H9 (cell line): ENCODE data around the gene PIM2. TPM values are rescaled to one million over a fixed set of nuclear protein-coding genes. Genes with fewer than 3 reads are reported as not detected.

Experiments used
- DNase-seq: peaks from one replicate; pipeline ENCODE4 v3.0.0-alpha.2; 2017
- H2AFZ ChIP-seq: one replicate; pipeline ENCODE4 v1.6.1; 2013; ENCODE audit warnings: mild to moderate bottlenecking, low read length, control low read depth, moderate library complexity
- H2AK5ac ChIP-seq: 2 replicates; pipeline ENCODE4 v1.6.1; 2013; ENCODE audit warnings: low read length, control low read depth, mixed read lengths; ENCODE audit not compliant: insufficient read length
- H2BK120ac ChIP-seq: one replicate; pipeline ENCODE4 v1.6.1; 2013; ENCODE audit warnings: low read depth, mild to moderate bottlenecking, low read length, control low read depth, inconsistent platforms; ENCODE audit not compliant: poor library complexity, severe bottlenecking
- H2BK12ac ChIP-seq: 2 replicates; pipeline ENCODE4 v1.6.1; 2013; ENCODE audit warnings: low read length, control low read depth, mixed read lengths, low read depth; ENCODE audit not compliant: insufficient read length
- H2BK15ac ChIP-seq: 2 replicates; pipeline ENCODE4 v1.6.1; 2013; ENCODE audit warnings: low read depth, low read length, control low read depth
- H2BK20ac ChIP-seq: one replicate; pipeline ENCODE4 v1.6.1; 2013; ENCODE audit warnings: low read depth, mild to moderate bottlenecking, low read length, control low read depth, inconsistent platforms; ENCODE audit not compliant: poor library complexity, severe bottlenecking
- H2BK5ac ChIP-seq: 2 replicates; pipeline ENCODE4 v1.6.1; 2013; ENCODE audit warnings: low read length, control low read depth, mixed read lengths; ENCODE audit not compliant: insufficient read length
- H3K14ac ChIP-seq: 2 replicates; pipeline ENCODE4 v1.6.1; 2013; ENCODE audit warnings: low read length, control low read depth; ENCODE audit not compliant: insufficient read depth
- H3K18ac ChIP-seq: 2 replicates; pipeline ENCODE4 v1.6.1; 2013; ENCODE audit warnings: low read depth, mild to moderate bottlenecking, mixed read lengths, low read length, control low read depth; ENCODE audit not compliant: insufficient read length
- H3K23ac ChIP-seq: 2 replicates; pipeline ENCODE4 v1.6.1; 2013; ENCODE audit warnings: low read length, control low read depth, mixed read lengths, low read depth; ENCODE audit not compliant: insufficient read length
- H3K23me2 ChIP-seq: 2 replicates; pipeline ENCODE4 v1.6.1; 2013; ENCODE audit warnings: low read depth, mild to moderate bottlenecking, mixed read lengths, low read length, control low read depth; ENCODE audit not compliant: insufficient read length, poor library complexity, severe bottlenecking
- H3K27ac ChIP-seq: 2 replicates; pipeline ENCODE4 v1.5.1; 2013; ENCODE audit warnings: low read length, control low read depth, mixed read lengths, low read depth; ENCODE audit not compliant: insufficient read length
- H3K27me3 ChIP-seq: 2 replicates; pipeline ENCODE4 v1.6.1; 2013; ENCODE audit warnings: low read length, control low read depth, inconsistent platforms; ENCODE audit not compliant: insufficient read depth
- H3K4ac ChIP-seq: 2 replicates; pipeline ENCODE4 v1.6.1; 2013; ENCODE audit warnings: low read depth, mild to moderate bottlenecking, control low read depth, inconsistent platforms, low read length, moderate library complexity
- H3K4me1 ChIP-seq: 2 replicates; pipeline ENCODE4 v1.6.1; 2013; ENCODE audit warnings: low read length, control low read depth, inconsistent platforms; ENCODE audit not compliant: insufficient read depth
- H3K4me2 ChIP-seq: 2 replicates; pipeline ENCODE4 v1.6.1; 2013; ENCODE audit warnings: low read length, control low read depth, mixed read lengths; ENCODE audit not compliant: insufficient read length, insufficient read depth
- H3K56ac ChIP-seq: 2 replicates; pipeline ENCODE4 v1.6.1; 2013; ENCODE audit warnings: low read depth, mild to moderate bottlenecking, mixed read lengths, low read length, control low read depth; ENCODE audit not compliant: insufficient read length
- H3K79me1 ChIP-seq: 2 replicates; pipeline ENCODE4 v1.6.1; 2013; ENCODE audit warnings: low read depth, mild to moderate bottlenecking, moderate library complexity, low read length, control low read depth, inconsistent platforms; ENCODE audit not compliant: insufficient read depth, poor library complexity, severe bottlenecking
- H3K79me2 ChIP-seq: 2 replicates; pipeline ENCODE4 v1.6.1; 2013; ENCODE audit warnings: low read length, control low read depth, inconsistent platforms; ENCODE audit not compliant: insufficient read depth
- H3K9ac ChIP-seq: 2 replicates; pipeline ENCODE4 v1.6.1; 2013; ENCODE audit warnings: low read length, control low read depth, mixed read lengths; ENCODE audit not compliant: insufficient read length; ENCODE audit errors: extremely low read depth
- H3K9me3 ChIP-seq: one replicate; pipeline ENCODE4 v1.6.1; 2013; ENCODE audit warnings: low read depth, low read length, inconsistent platforms; ENCODE audit not compliant: control insufficient read depth
- H3T11ph ChIP-seq: one replicate; pipeline ENCODE4 v1.6.1; 2013; ENCODE audit warnings: mild to moderate bottlenecking, low read length, control low read depth, inconsistent platforms
- H4K20me1 ChIP-seq: one replicate; pipeline ENCODE4 v1.6.1; 2013; ENCODE audit not compliant: control insufficient read depth, insufficient read length, insufficient read depth
- H4K5ac ChIP-seq: 2 replicates; pipeline ENCODE4 v1.6.1; 2013; ENCODE audit warnings: low read depth, mild to moderate bottlenecking, mixed read lengths, low read length, control low read depth; ENCODE audit not compliant: insufficient read length
- H4K8ac ChIP-seq: replicated peaks from 2 replicates; pipeline ENCODE4 v1.6.1; 2013; ENCODE audit warnings: low read length, control low read depth, mixed read lengths, low read depth; ENCODE audit not compliant: insufficient read length
- H4K91ac ChIP-seq: 2 replicates; pipeline ENCODE4 v1.6.1; 2013; ENCODE audit warnings: low read depth, mild to moderate bottlenecking, moderate library complexity, mixed read lengths, low read length, control low read depth; ENCODE audit not compliant: insufficient read length
- H3K27ac Mint-ChIP-seq, 3 experiments: 2 replicates in 2 of 3; 3 replicates in 1 of 3; pipeline ENCODE4 v1.8.0; 2020 to 2021; ENCODE audit warnings: mixed read lengths in 3 of 3, mild to moderate bottlenecking in 1 of 3, moderate library complexity in 1 of 3
- H3K27me3 Mint-ChIP-seq: 2 replicates; pipeline ENCODE4 v1.8.0; 2021; ENCODE audit warnings: low read depth, mild to moderate bottlenecking, moderate library complexity, mixed read lengths
- H3K36me3 Mint-ChIP-seq, 3 experiments: 2 replicates in 2 of 3; 3 replicates in 1 of 3; pipeline ENCODE4 v1.8.0; 2020 to 2021; ENCODE audit warnings: low read depth in 3 of 3, mixed read lengths in 3 of 3; ENCODE audit not compliant: insufficient read depth in 1 of 3
- H3K4me1 Mint-ChIP-seq, 2 experiments: 2 replicates each; pipeline ENCODE4 v1.8.0; 2020; ENCODE audit warnings: mixed read lengths in 2 of 2
- H3K4me3 Mint-ChIP-seq, 2 experiments: 2 replicates in 1 of 2; 3 replicates in 1 of 2; pipeline ENCODE4 v1.8.0; 2020 to 2021; ENCODE audit warnings: mild to moderate bottlenecking in 2 of 2, mixed read lengths in 2 of 2, moderate library complexity in 1 of 2
- H3K9me3 Mint-ChIP-seq, 2 experiments: 2 replicates in 1 of 2; 3 replicates in 1 of 2; pipeline ENCODE4 v1.8.0; 2020; ENCODE audit warnings: mild to moderate bottlenecking in 2 of 2, mixed read lengths in 2 of 2, moderate library complexity in 1 of 2
- WGBS: extraction: QIAGEN DNeasy Blood & Tissue Kit; methylation state at CpG from one replicate; pipeline ENCODE4 v1.1.7; 2013; ENCODE audit warnings: missing lambda C conversion rate, low lambda C conversion rate, mixed read lengths; ENCODE audit not compliant: insufficient read length; ENCODE audit errors: extremely low coverage; 5-methylcytosine and 5-hydroxymethylcytosine counted together
- total RNA-seq: library from RNA; stranded (reverse); gene quantifications from 2 replicates; pipeline ENCODE4 v1.2.1, GENCODE V29; 2021
- TF ChIP-seq, protein P1 (sequence below): fragments of 200-600 bp; sonication (generic); conservative IDR thresholded peaks from 3 replicates; pipeline ENCODE4 v1.8.0; 2021; ENCODE audit warnings: antibody characterized with exemption, mild to moderate bottlenecking

Gene PIM2
- total RNA-seq, 1 experiment from 2014 or later: 163 TPM

DNA sequence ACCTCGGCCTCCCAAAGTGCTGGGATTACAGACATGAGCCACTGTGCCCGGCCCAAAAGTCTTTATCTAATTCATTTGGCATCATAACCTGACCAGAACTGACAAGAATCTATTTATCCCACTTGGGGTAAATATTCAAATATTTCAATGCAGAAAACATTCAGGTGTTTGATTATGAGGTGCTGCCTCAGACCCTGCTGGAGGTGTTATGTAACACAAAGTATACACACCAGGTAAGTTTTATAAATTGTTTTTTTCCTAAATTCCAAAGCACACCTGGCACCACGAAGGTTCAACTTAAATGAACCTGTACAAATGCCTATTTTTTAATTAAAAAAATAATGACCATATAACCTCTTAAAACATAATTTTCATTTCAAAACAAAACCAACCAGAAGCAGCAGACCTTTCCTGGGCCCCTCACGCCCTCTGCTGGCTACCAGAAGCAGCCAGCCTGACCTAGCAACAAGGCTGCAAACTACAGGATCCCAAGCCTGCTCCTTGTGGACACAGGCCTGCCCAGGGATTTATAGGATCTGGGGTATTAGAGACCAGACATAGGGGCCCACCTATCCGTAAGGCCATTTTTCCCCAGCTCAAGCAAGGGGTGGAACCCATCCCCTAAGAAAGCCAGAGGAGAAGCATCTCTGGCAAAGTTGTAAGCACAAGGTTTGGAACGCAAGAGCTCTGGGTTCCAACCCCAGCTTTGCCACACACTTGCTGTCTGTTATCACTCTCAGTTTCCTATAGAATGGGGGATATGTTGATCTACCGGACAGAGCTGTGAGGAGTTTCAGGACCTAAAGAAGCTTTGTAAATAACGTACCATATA is 26.9 kb upstream of the PIM2 start:
- peak; percentile 63 for DNase-seq
- H3K4me3 Mint-ChIP-seq: no peak overlapping the region
- peaks cover 55 to 65% of the 10 kb centered on the region in 2 experiments for H3K9me3 Mint-ChIP-seq
- no peak overlapping the region for H3T11ph ChIP-seq
- H2BK12ac ChIP-seq: no peak overlapping the region
- no peak overlapping the region for H3K18ac ChIP-seq
- H3K4me1 ChIP-seq: no peaks in the 10 kb centered on the region; the same call in 1 of the 2 replicates
- no peak overlapping the region for H3K9ac ChIP-seq
- peaks cover 19 to 39% (median 30%) of the 10 kb centered on the region in 3 experiments for H3K36me3 Mint-ChIP-seq
- WGBS: no CpG with 5 or more reads among the region's 8 CpGs
- no peak overlapping the region for H3K27ac ChIP-seq
- H4K8ac ChIP-seq: no peak overlapping the region
- no peak overlapping the region for H2BK15ac ChIP-seq
- peaks cover 8 to 11% of the 10 kb centered on the region in 2 experiments for H3K4me1 Mint-ChIP-seq
- no peak overlapping the region for H4K5ac ChIP-seq
- no peak overlapping the region for H2AFZ ChIP-seq
- H2AK5ac ChIP-seq: no peak overlapping the region
- no peak overlapping the region for H4K91ac ChIP-seq
- H3K4ac ChIP-seq: no peak overlapping the region
- no peaks in the 10 kb centered on the region for H3K9me3 ChIP-seq
- no peaks in the 10 kb centered on the region for H3K23me2 ChIP-seq
- peaks cover 1% of the 10 kb centered on the region; the same call in 1 of the 2 replicates for H3K27me3 Mint-ChIP-seq
- H3K79me2 ChIP-seq: peaks cover 4% of the 10 kb centered on the region; the same call in 1 of the 2 replicates
- H3K23ac ChIP-seq: no peak overlapping the region
- TF ChIP-seq, protein P1, sequence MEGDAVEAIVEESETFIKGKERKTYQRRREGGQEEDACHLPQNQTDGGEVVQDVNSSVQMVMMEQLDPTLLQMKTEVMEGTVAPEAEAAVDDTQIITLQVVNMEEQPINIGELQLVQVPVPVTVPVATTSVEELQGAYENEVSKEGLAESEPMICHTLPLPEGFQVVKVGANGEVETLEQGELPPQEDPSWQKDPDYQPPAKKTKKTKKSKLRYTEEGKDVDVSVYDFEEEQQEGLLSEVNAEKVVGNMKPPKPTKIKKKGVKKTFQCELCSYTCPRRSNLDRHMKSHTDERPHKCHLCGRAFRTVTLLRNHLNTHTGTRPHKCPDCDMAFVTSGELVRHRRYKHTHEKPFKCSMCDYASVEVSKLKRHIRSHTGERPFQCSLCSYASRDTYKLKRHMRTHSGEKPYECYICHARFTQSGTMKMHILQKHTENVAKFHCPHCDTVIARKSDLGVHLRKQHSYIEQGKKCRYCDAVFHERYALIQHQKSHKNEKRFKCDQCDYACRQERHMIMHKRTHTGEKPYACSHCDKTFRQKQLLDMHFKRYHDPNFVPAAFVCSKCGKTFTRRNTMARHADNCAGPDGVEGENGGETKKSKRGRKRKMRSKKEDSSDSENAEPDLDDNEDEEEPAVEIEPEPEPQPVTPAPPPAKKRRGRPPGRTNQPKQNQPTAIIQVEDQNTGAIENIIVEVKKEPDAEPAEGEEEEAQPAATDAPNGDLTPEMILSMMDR: peak; percentile 79
- no peak overlapping the region for H3K56ac ChIP-seq
- no peak overlapping the region for H3K4me2 ChIP-seq
- H2BK120ac ChIP-seq: no peak overlapping the region
- H3K27me3 ChIP-seq: no peaks in the 10 kb centered on the region
- no peak overlapping the region for H2BK5ac ChIP-seq
- H4K20me1 ChIP-seq: no peaks in the 10 kb centered on the region
- no peak overlapping the region for H3K14ac ChIP-seq
- H3K79me1 ChIP-seq: peaks cover 6% of the 10 kb centered on the region
- H2BK20ac ChIP-seq: no peak overlapping the region
- peak overlapping the region in 2 of 3 experiments; percentile 20 to 24; a peak in 2 of 7 replicates for H3K27ac Mint-ChIP-seq
